SK-N-MC (cell line): ENCODE data around the gene CREB5.

Experiments
- EZH2 ChIP-seq: fragments of 200-600 bp; sonication (generic); IDR thresholded peaks from one replicate; pipeline ENCODE4 v1.6.1; 2017; ENCODE audit warnings: antibody characterized with exemption
- FOXP2 ChIP-seq: optimal IDR thresholded peaks from 2 replicates; pipeline ENCODE3; 2011; ENCODE audit warnings: mild to moderate bottlenecking, moderate library complexity; ENCODE audit not compliant: insufficient read depth; ENCODE audit errors: extremely low read length, control extremely low read depth

DNA sequence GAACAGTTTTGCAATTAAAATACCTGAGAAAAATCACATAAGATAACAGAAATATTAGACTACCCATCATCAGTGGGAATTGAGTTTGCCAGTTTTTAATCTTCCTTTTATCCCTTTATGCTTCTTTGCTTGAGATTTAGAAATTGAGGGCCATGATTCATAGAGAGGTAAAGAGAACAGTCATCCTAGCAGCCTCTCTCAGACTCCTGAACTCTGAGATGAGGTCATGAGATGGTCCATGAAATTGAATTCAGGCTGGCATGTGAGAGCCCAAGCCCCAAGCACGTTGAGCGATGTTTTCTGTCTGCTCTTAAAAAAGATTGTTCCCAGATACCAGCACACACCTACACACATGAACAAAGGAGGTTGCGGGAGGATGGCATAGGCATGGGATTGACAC, 91.1 kb downstream of the CREB5 start:
- TF ChIP-seq EZH2 (no peak), FOXP2 (no peak)
